Measurements from ENCODE around the gene SLC27A5.

Gene SLC27A5

GRCh38 chr19:58479736-58480480 lies 31.9 kb downstream of the SLC27A5 start:
- Histone ChIP-seq H3K9me2 (replicated peaks; ENCODE audit: insufficient read depth, low read length) (no peaks in the 10 kb centered on the region), H2AFZ (ENCODE audit: low read length) (no peak overlapping the region), H4K20me1 (ENCODE audit: insufficient read depth, low read length) (no peaks in the 10 kb centered on the region), H3K4me1 (ENCODE audit: low read length) (no peaks in the 10 kb centered on the region), H3K9me3 (replicated peaks; ENCODE audit: insufficient read depth, low read length) (no peaks in the 10 kb centered on the region), H3K79me2 (ENCODE audit: low read length) (no peaks in the 10 kb centered on the region), H3K27ac (ENCODE audit: low read length) (no peak overlapping the region), H3K4me2 (ENCODE audit: low read depth, low read length) (no peak overlapping the region), H3K36me3 (replicated peaks; ENCODE audit: insufficient read depth, low read length) (no peaks in the 10 kb centered on the region), H3K9ac (ENCODE audit: low read length) (no peak overlapping the region), H3F3A (ENCODE audit: insufficient read depth, low read length) (peaks cover 4% of the 10 kb centered on the region), H3K27me3 (replicated peaks; ENCODE audit: insufficient read depth, low read length) (no peaks in the 10 kb centered on the region; the same call in 1 of the 2 replicates), H3K4me3 (ENCODE audit: low read length) (no peak overlapping the region)
- DNase-seq: no peak
- TF ChIP-seq EZH2phosphoT487 (IDR thresholded peaks at IDR 0.05; ENCODE audit: low read length) (no peak), CTCF (IDR thresholded peaks at IDR 0.05; ENCODE audit: low read length) (no peak), EZH2 (optimal IDR thresholded peaks at IDR 0.05; ENCODE audit: low read depth, low read length) (no peak)

DNA sequence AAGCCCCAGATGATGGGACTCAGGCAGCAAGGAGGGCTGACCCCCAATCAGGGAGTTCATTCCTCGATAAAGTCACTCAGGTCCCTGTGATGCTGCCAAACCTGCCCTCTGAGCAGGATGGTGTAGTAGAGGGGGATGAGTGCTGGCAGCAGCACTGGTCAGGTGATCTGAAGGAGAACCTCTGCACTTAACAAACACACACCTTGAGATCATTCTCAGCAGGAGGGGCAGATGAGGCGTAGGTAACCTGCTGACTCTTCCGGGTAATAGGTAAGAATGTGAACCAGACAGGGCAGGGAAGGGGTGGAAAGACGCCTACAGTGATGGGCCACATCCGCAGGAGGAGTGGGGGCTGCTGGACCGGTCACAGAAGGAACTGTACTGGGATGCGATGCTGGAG lies 32.5 kb downstream of the SLC27A5 start:
- H3K4me2 ChIP-seq (ENCODE audit: low read depth, low read length): no peak overlapping the region
- peaks cover 8% of the 10 kb centered on the region for H3F3A ChIP-seq (ENCODE audit: insufficient read depth, low read length)
- TF ChIP-seq CTCF (IDR thresholded peaks at IDR 0.05; ENCODE audit: low read length): no peak
- no peak for TF ChIP-seq EZH2 (optimal IDR thresholded peaks at IDR 0.05; ENCODE audit: low read depth, low read length)
- TF ChIP-seq EZH2phosphoT487 (IDR thresholded peaks at IDR 0.05; ENCODE audit: low read length): no peak
- H3K4me3 ChIP-seq (ENCODE audit: low read length): no peak overlapping the region
- H3K9ac ChIP-seq (ENCODE audit: low read length): no peak overlapping the region
- no peaks in the 10 kb centered on the region for H4K20me1 ChIP-seq (ENCODE audit: insufficient read depth, low read length)
- no peak overlapping the region for H3K27ac ChIP-seq (ENCODE audit: low read length)
- no peaks in the 10 kb centered on the region for H3K4me1 ChIP-seq (ENCODE audit: low read length)
- H3K79me2 ChIP-seq (ENCODE audit: low read length): no peaks in the 10 kb centered on the region
- no peaks in the 10 kb centered on the region for H3K9me3 ChIP-seq (replicated peaks; ENCODE audit: insufficient read depth, low read length)
- DNase-seq: no peak
- no peaks in the 10 kb centered on the region for H3K36me3 ChIP-seq (replicated peaks; ENCODE audit: insufficient read depth, low read length)
- no peaks in the 10 kb centered on the region for H3K9me2 ChIP-seq (replicated peaks; ENCODE audit: insufficient read depth, low read length)
- no peaks in the 10 kb centered on the region for H3K27me3 ChIP-seq (replicated peaks; ENCODE audit: insufficient read depth, low read length)
- no peak overlapping the region for H2AFZ ChIP-seq (ENCODE audit: low read length)

DNA sequence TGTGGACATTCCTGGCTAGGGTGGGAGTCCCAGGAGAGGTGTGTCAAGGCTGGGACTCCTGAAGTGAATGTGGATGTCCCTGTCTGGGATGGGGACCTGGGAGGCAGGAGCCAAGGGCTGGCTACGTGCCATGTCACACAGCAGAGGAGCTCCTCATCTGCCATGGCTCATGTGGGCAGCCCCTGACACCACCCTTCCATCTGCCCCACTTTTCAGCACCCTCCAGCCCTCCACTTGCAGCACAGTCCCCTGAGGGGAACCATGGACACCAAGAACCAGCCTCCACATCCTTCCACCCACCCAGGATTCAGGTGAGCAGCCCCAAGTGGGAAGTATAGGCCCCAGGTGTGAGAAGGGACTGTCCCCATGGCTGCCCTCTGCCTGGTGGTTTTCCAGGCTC lies 33.9 kb downstream of the SLC27A5 start:
- no peaks in the 10 kb centered on the region for H3K4me1 ChIP-seq (ENCODE audit: low read length)
- H3F3A ChIP-seq (ENCODE audit: insufficient read depth, low read length): peaks cover 8% of the 10 kb centered on the region
- no peak overlapping the region for H2AFZ ChIP-seq (ENCODE audit: low read length)
- no peak overlapping the region for H3K4me2 ChIP-seq (ENCODE audit: low read depth, low read length)
- H3K4me3 ChIP-seq (ENCODE audit: low read length): no peak overlapping the region
- no peaks in the 10 kb centered on the region for H3K27me3 ChIP-seq (replicated peaks; ENCODE audit: insufficient read depth, low read length)
- H3K9me2 ChIP-seq (replicated peaks; ENCODE audit: insufficient read depth, low read length): no peaks in the 10 kb centered on the region
- H3K9ac ChIP-seq (ENCODE audit: low read length): no peak overlapping the region
- no peak overlapping the region for H3K27ac ChIP-seq (ENCODE audit: low read length)
- H3K36me3 ChIP-seq (replicated peaks; ENCODE audit: insufficient read depth, low read length): no peaks in the 10 kb centered on the region
- H3K79me2 ChIP-seq (ENCODE audit: low read length): no peaks in the 10 kb centered on the region
- DNase-seq: no peak
- H3K9me3 ChIP-seq (replicated peaks; ENCODE audit: insufficient read depth, low read length): no peaks in the 10 kb centered on the region
- TF ChIP-seq EZH2 (optimal IDR thresholded peaks at IDR 0.05; ENCODE audit: low read depth, low read length): no peak
- TF ChIP-seq CTCF (IDR thresholded peaks at IDR 0.05; ENCODE audit: low read length): no peak
- TF ChIP-seq EZH2phosphoT487 (IDR thresholded peaks at IDR 0.05; ENCODE audit: low read length): no peak
- no peaks in the 10 kb centered on the region for H4K20me1 ChIP-seq (ENCODE audit: insufficient read depth, low read length)

All from MM.1S (cell line).